Pancreas (tissue), 10 donors: ENCODE results near the gene HOXA6. TPM values are rescaled to one million over a fixed set of nuclear protein-coding genes. Genes with fewer than 3 reads are reported as not detected.
A peak's percentile ranks its signal among the peaks of the same experiment; 100 is the strongest.

Source experiments
- ATAC-seq, 4 donors: fragments of 200-7000 bp; cut with Tn5 transposase; one replicate each; pipeline versions ENCODE4 v1.8.0 to v1.9.1; 2020; ENCODE audit warnings: mild to moderate bottlenecking in 4 of 4, moderate library complexity in 4 of 4
- DNase-seq, 6 donors: peaks; one replicate each; pipeline ENCODE4 v3.0.0-alpha.2; 2020
- FAIRE-seq: peaks from 2 replicates; lab custom pipeline; 2012; peaks lifted over from hg19 to GRCh38; lab: Jason Lieb, UNC
- H3K27ac ChIP-seq, 4 donors: fragments of 200-600 bp; sonication (generic); 1 replicate in 3 of 4; 2 replicates in 1 of 4; pipeline versions ENCODE4 v1.5.0 to v1.8.0; 2020
- H3K27me3 ChIP-seq, 4 donors: fragments of 200-600 bp; one replicate each; pipeline ENCODE4 v1.8.0; 2021
- H3K36me3 ChIP-seq, 3 donors: fragments of 200-600 bp; sonication (generic) in 1 of 3; one replicate each; pipeline versions ENCODE4 v1.5.0 to v1.8.0; 2020 to 2021
- H3K4me1 ChIP-seq, 3 donors: fragments of 200-600 bp; one replicate each; pipeline ENCODE4 v1.8.0; 2021
- H3K4me3 ChIP-seq, 4 donors: fragments of 200-600 bp; sonication (generic) in 2 of 4; one replicate each; pipeline versions ENCODE4 v1.5.0 to v1.8.0; 2020 to 2021
- H3K9me3 ChIP-seq, 4 donors: fragments of 200-600 bp; one replicate each; pipeline ENCODE4 v1.8.0; 2021
- CTCF ChIP-seq, 4 donors: fragments of 200-600 bp; sonication (generic) in 3 of 4; IDR thresholded peaks; one replicate each; pipeline versions ENCODE4 v1.5.0 to v1.8.0; 2021; ENCODE audit warnings: antibody characterized with exemption in 4 of 4
- WGBS, 2 donors: extraction: QIAGEN DNeasy Blood & Tissue Kit; methylation state at CpG; one replicate each; pipeline ENCODE4 v1.1.7; 2013; 5-methylcytosine and 5-hydroxymethylcytosine counted together
- intact Hi-C, 3 donors: fragments of 100-400 bp; cut with DNase I; formaldehyde crosslinking; loops; one replicate each; pipeline versions ENCODE4 v1.11.1 to v1.14.2; 2022
- polyA plus RNA-seq, 2 donors: library from polyadenylated mRNA; stranded (reverse); fragments of 200-250 nt; gene quantifications; one replicate each; pipeline ENCODE4 v1.2.3, GENCODE V29; 2013
- total RNA-seq, 6 donors: library from RNA; stranded (reverse); fragmentation: NEBNext Ultra II Directional in 4 of 6; extraction: Animal tissue kit (Norgen Biotek cat#: 25700) in 4 of 6; gene quantifications; one replicate each; pipeline versions ENCODE4 v1.2.1 to v1.2.4, GENCODE V29; 2021 to 2023
- donor health status: healthy with polysubstance abuse.
- donor health status: DM: no; HTN: no; CAD: no; lungs with moderate emphysema.
- donor health status: DM: no; HTN: no; CAD: no.
- donor health status: control.
- donor health status: control.
- donor health status: Bipolar disorder and iron deficiency.
- donor health status: DM: yes; HTN: yes; CAD: no.
- donor health status: DM: no; HTN: no; CAD: no.
- donor health status: DM: no; HTN: no; CAD: no.
- donor health status: DM: yes; HTN: yes; CAD: no.

Gene HOXA6
- total and polyA plus RNA-seq, 8 donors, result 0.12 to 0.34 TPM; not detected in 6

- Histone ChIP-seq H3K27me3 (peaks cover 15 to 91% (median 34%) of the 10 kb centered on the region in 4 donors), H3K4me3 (no peak overlapping the region), H3K36me3 (no peaks in the 10 kb centered on the region), H3K4me1 (peaks cover 0 to 9% (median 0%) of the 10 kb centered on the region in 3 donors), H3K27ac (no peak overlapping the region), H3K9me3 (no peaks in the 10 kb centered on the region)
- ATAC-seq, result no peak
- DNase-seq, result peak in 3 of 6 donors; percentile 10 to 58 (median 32)
- intact Hi-C loops, result no loop called here
- no peak for TF ChIP-seq CTCF (IDR thresholded peaks at IDR 0.05)
- no peak for FAIRE-seq
- WGBS, 2 donors, result 30 to 32% methylated on average over 12 of the region's 12 CpGs
Observed at GRCh38 chr7:27174874-27175625, 27.5 kb upstream of the HOXA6 start.

- H3K36me3 ChIP-seq, result no peaks in the 10 kb centered on the region
- FAIRE-seq (no peak), DNase-seq (peak in 3 of 6 donors; percentile 17 to 59 (median 50)), ATAC-seq (no peak)
- peak within 1 kb of the TSS in 3 of 4 donors; percentile 24 to 48 (median 28) for H3K4me3 ChIP-seq
- peaks cover 19 to 91% (median 35%) of the 10 kb centered on the region in 4 donors for H3K27me3 ChIP-seq
- TF ChIP-seq CTCF (IDR thresholded peaks at IDR 0.05), result no peak
- no peak within 1 kb of the TSS for H3K27ac ChIP-seq
- peaks cover 0 to 7% (median 0%) of the 10 kb centered on the region in 3 donors for H3K4me1 ChIP-seq
- no peaks in the 10 kb centered on the region for H3K9me3 ChIP-seq
- intact Hi-C loops, result no loop called here
- 6 to 10% methylated on average over 79 to 82 of the region's 82 CpGs for WGBS, 2 donors
Observed at GRCh38 chr7:27173956-27174873, 26.6 kb upstream of the HOXA6 start, which contains the start of gene HOXA10. TSS of gene HOXA10 (minus strand) at chr7:27174320. CDS start at chr7:27174306, 14 bp downstream.

GRCh38 chr7:27173511-27173955 lies 26.0 kb upstream of the HOXA6 start:
- WGBS, 2 donors, result 3 to 4% methylated on average over 44 to 59 of the region's 59 CpGs
- Histone ChIP-seq H3K27me3 (peaks cover 17 to 88% (median 35%) of the 10 kb centered on the region in 4 donors), H3K9me3 (no peaks in the 10 kb centered on the region), H3K4me1 (peaks cover 0 to 7% (median 0%) of the 10 kb centered on the region in 3 donors), H3K27ac (no peak overlapping the region), H3K4me3 (peak overlapping the region in 3 of 4 donors; percentile 24 to 48 (median 28)), H3K36me3 (no peaks in the 10 kb centered on the region)
- FAIRE-seq (no peak), ATAC-seq (peak; percentile 56 to 75 (median 66)), DNase-seq (peak in 3 of 6 donors; percentile 29 to 69 (median 61))
- intact Hi-C loops, result no loop called here
- TF ChIP-seq CTCF (IDR thresholded peaks at IDR 0.05), result no peak

- peak in 3 of 6 donors; percentile 17 to 72 (median 62) for DNase-seq
- Histone ChIP-seq H3K4me1 (peaks cover 0 to 7% (median 0%) of the 10 kb centered on the region in 3 donors), H3K9me3 (no peaks in the 10 kb centered on the region), H3K27me3 (peaks cover 16 to 88% (median 32%) of the 10 kb centered on the region in 4 donors), H3K27ac (no peak overlapping the region), H3K4me3 (peak overlapping the region in 3 of 4 donors; percentile 24 to 48 (median 28)), H3K36me3 (no peaks in the 10 kb centered on the region)
- intact Hi-C loops, result no loop called here
- TF ChIP-seq CTCF (IDR thresholded peaks at IDR 0.05), result no peak
- 4% methylated on average over 50 to 58 of the region's 58 CpGs for WGBS, 2 donors
- ATAC-seq, result peak in 3 of 4 donors; percentile 20 to 38 (median 22)
- no peak for FAIRE-seq
Observed at GRCh38 chr7:27172823-27173510, 25.4 kb upstream of the HOXA6 start.
